Smooth muscle cell (in vitro differentiated cells): Measurements from ENCODE around the gene FLVCR1. TPM values are rescaled to one million over a fixed set of nuclear protein-coding genes. Genes with fewer than 3 reads are reported as not detected.

Source experiments
- DNase-seq: peaks from one replicate; lab custom pipeline; 2025; ENCODE audit not compliant: unreplicated experiment; lab: John Stamatoyannopoulos, UW
- H2AFZ ChIP-seq: fragments of 200-600 bp; sonication (generic); 2 replicates; pipeline ENCODE4 v1.6.0; 2016; ENCODE audit warnings: antibody characterized with exemption, low read depth, mild to moderate bottlenecking
- H3F3A ChIP-seq: fragments of 200-600 bp; sonication (generic); 2 replicates; pipeline ENCODE4 v1.6.0; 2017; ENCODE audit warnings: antibody characterized with exemption, low read depth
- H3K27ac ChIP-seq: fragments of 200-600 bp; sonication (generic); 2 replicates; pipeline ENCODE4 v1.5.1; 2016; ENCODE audit warnings: low read depth, mild to moderate bottlenecking
- H3K27me3 ChIP-seq: fragments of 200-600 bp; sonication (generic); 2 replicates; pipeline ENCODE4 v1.6.1; 2016; ENCODE audit warnings: low read depth, mild to moderate bottlenecking
- H3K36me3 ChIP-seq: fragments of 200-600 bp; sonication (generic); 2 replicates; pipeline ENCODE4 v1.5.1; 2016; ENCODE audit warnings: low read depth
- H3K4me1 ChIP-seq: fragments of 200-600 bp; sonication (generic); 2 replicates; pipeline ENCODE4 v1.5.1; 2016; ENCODE audit warnings: low read depth
- H3K4me2 ChIP-seq: fragments of 200-600 bp; sonication (generic); 2 replicates; pipeline ENCODE4 v1.6.0; 2016; ENCODE audit warnings: mild to moderate bottlenecking
- H3K4me3 ChIP-seq: fragments of 200-600 bp; sonication (generic); 2 replicates; pipeline ENCODE4 v1.5.1; 2016; ENCODE audit warnings: mild to moderate bottlenecking
- H3K79me2 ChIP-seq: fragments of 200-600 bp; sonication (generic); 2 replicates; pipeline ENCODE4 v1.6.0; 2016; ENCODE audit warnings: low read depth, mild to moderate bottlenecking
- H3K9ac ChIP-seq: fragments of 200-600 bp; sonication (generic); 2 replicates; pipeline ENCODE4 v1.6.0; 2016; ENCODE audit warnings: low read depth
- H3K9me3 ChIP-seq: fragments of 200-600 bp; sonication (generic); replicated peaks from 2 replicates; pipeline ENCODE4 v1.5.1; 2016; ENCODE audit warnings: low read depth
- H4K20me1 ChIP-seq: fragments of 200-600 bp; sonication (generic); 2 replicates; pipeline ENCODE4 v1.6.0; 2016; ENCODE audit warnings: low read depth
- CTCF ChIP-seq: fragments of 200-600 bp; sonication (generic); IDR thresholded peaks from 2 replicates; pipeline ENCODE4 v1.5.1; 2017; ENCODE audit warnings: borderline replicate concordance, mild to moderate bottlenecking, antibody characterized with exemption; ENCODE audit not compliant: insufficient read depth, poor library complexity, severe bottlenecking
- WGBS: methylation state at CpG from one replicate; pipeline ENCODE4 v1.1.7; 2016; ENCODE audit warnings: low lambda C conversion rate; 5-methylcytosine and 5-hydroxymethylcytosine counted together
- polyA plus RNA-seq: library from polyadenylated mRNA; unstranded; fragments of >200 nt; fragmentation: Nextera tagmentation; extraction: Ambion mirVana; gene quantifications from 2 replicates; pipeline ENCODE4 v1.2.1, GENCODE V29; 2016
- total RNA-seq: library from RNA; depleted of rRNA; stranded (reverse); fragments of >200 nt; gene quantifications from 2 replicates; pipeline ENCODE4 v1.2.3, GENCODE V29; 2014

The FLVCR1 gene
- total and polyA plus RNA-seq, 2 experiments from 2014 or later, result 4.0 to 5.5 TPM

DNA sequence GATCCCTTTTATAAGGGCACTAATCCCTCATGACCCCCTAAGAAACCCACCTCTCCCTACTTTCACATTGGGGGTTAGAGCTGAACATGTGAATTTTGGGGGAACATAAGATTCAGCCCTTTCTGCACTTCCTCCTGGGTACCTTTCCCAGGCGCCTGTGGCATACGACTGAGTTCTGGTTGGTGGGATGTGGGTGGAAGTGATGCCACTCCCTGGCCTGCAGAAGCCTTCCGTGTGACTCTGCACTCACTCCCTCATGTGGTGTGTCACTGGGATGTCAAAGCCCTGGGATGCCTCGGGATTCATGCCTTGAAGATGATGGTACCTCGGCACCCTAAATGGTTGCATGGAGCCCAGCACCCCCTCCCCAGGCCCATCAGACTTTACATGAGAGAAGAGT, 63.9 kb downstream of the FLVCR1 start:
- H3K4me1 ChIP-seq, result no peaks in the 10 kb centered on the region
- TF ChIP-seq CTCF, result no peak
- no peak for DNase-seq
- WGBS, result 74% methylated on average over 5 of the region's 5 CpGs
- H3K4me2 ChIP-seq, result no peak overlapping the region
- H3K9me3 ChIP-seq, result no peaks in the 10 kb centered on the region
- H3F3A ChIP-seq, result no peaks in the 10 kb centered on the region
- H3K4me3 ChIP-seq, result no peak overlapping the region
- no peak overlapping the region for H3K27ac ChIP-seq
- no peak overlapping the region for H3K9ac ChIP-seq
- no peaks in the 10 kb centered on the region for H3K36me3 ChIP-seq
- H2AFZ ChIP-seq, result no peak overlapping the region
- no peaks in the 10 kb centered on the region for H3K27me3 ChIP-seq
- no peaks in the 10 kb centered on the region for H4K20me1 ChIP-seq
- no peaks in the 10 kb centered on the region for H3K79me2 ChIP-seq

DNA sequence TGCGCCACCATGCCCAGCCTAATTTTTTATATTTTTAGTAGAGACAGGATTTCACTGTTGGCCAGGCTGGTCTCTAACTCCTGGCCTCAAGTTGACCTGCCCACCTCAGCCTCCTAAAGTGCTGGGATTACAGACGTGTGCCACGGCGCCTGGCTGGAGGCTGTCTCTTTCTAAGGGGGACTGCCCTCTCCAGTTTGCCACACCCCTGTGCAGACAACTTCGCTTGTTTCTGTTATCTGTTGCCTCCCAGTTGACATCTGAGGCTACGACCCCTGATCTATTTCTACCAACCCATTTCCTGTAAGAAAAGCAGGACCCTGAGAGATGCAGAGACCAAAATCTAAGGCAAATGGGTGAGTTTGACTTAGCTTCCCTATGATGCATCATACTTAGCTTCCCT, 68.3 kb downstream of the FLVCR1 start:
- Histone ChIP-seq H3K4me2 (no peak overlapping the region), H3K79me2 (no peaks in the 10 kb centered on the region), H4K20me1 (no peaks in the 10 kb centered on the region), H3K4me1 (peaks cover 16% of the 10 kb centered on the region), H3F3A (no peaks in the 10 kb centered on the region), H3K9me3 (no peaks in the 10 kb centered on the region), H3K4me3 (no peak overlapping the region), H3K9ac (no peak overlapping the region), H3K36me3 (no peaks in the 10 kb centered on the region), H3K27ac (no peak overlapping the region), H2AFZ (no peak overlapping the region), H3K27me3 (no peaks in the 10 kb centered on the region)
- no peak for DNase-seq
- TF ChIP-seq CTCF, result no peak
- WGBS, result 88% methylated on average over 6 of the region's 6 CpGs

- Histone ChIP-seq H3K9me3 (no peaks in the 10 kb centered on the region), H2AFZ (peak overlapping the region; percentile 0), H3K4me3 (no peak overlapping the region), H3K27me3 (no peaks in the 10 kb centered on the region), H3K4me1 (peaks cover 16% of the 10 kb centered on the region), H3K9ac (no peak overlapping the region), H3K4me2 (no peak overlapping the region), H3F3A (no peaks in the 10 kb centered on the region), H4K20me1 (no peaks in the 10 kb centered on the region), H3K36me3 (no peaks in the 10 kb centered on the region), H3K27ac (no peak overlapping the region), H3K79me2 (no peaks in the 10 kb centered on the region)
- WGBS, result 51% methylated on average over 10 of the region's 10 CpGs
- no peak for DNase-seq
- TF ChIP-seq CTCF, result no peak
Measured at GRCh38 chr1:212928323-212929291, 70.5 kb downstream of the FLVCR1 start.
